Measurements from ENCODE around the gene FADS6. TPM values are rescaled to one million over a fixed set of nuclear protein-coding genes. Genes with fewer than 3 reads are reported as not detected.

Gene FADS6
- total and polyA plus RNA-seq, 2 experiments from 2014 or later: 0.42 to 0.73 TPM

DNA sequence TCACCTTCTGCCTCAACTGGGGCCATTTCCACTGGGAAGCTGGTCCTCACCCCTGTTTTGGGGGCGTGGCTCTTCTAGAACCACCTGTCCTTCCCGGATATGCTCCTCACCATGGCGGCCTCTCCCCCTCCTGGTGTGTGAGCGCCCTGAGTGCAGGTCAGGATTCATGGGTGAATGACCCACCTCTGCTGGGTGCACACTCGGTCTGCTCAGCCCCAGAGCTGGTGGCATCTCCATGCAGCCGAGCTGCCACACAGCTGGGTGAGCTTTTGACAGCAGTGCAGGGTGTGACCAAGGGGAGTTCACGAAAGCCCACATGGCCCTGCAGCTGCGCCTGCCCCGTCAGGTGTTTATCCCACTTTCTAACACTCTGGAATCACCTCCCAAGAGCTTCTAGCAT lies 61.0 kb downstream of the FADS6 start:
- peaks cover 9% of the 10 kb centered on the region; the same call in 1 of the 2 replicates for H4K20me1 ChIP-seq (replicated peaks; ENCODE audit: insufficient read depth)
- H3K79me2 ChIP-seq (replicated peaks; ENCODE audit: insufficient read depth): no peaks in the 10 kb centered on the region
- Mint-ChIP-seq H3K27ac (no peak overlapping the region), H3K4me3 (no peak overlapping the region), H3K9me3 (no peaks in the 10 kb centered on the region), H3K36me3 (ENCODE audit: low read depth) (no peaks in the 10 kb centered on the region), H3K4me1 (peaks cover 3% of the 10 kb centered on the region; the same call in 1 of the 3 replicates), H3K27me3 (ENCODE audit: insufficient read depth, low read depth, poor library complexity) (peaks cover 11% of the 10 kb centered on the region)
- no peak for ATAC-seq
- TF ChIP-seq JUNB (IDR thresholded peaks at IDR 0.05; ENCODE audit: unreplicated experiment) (no peak), CREB1 (CRISPR knock-in tag; IDR thresholded peaks at IDR 0.05; ENCODE audit: low read depth) (no peak), STAT1 (IDR thresholded peaks at IDR 0.05; ENCODE audit: unreplicated experiment) (no peak), EZH2 (IDR thresholded peaks at IDR 0.05; ENCODE audit: low read depth, unreplicated experiment) (no peak), NANOG (IDR thresholded peaks at IDR 0.05; ENCODE audit: borderline replicate concordance) (no peak), ZNF114 (CRISPR knock-in tag; IDR thresholded peaks at IDR 0.05) (no peak), EZH2phosphoT487 (IDR thresholded peaks at IDR 0.05; ENCODE audit: unreplicated experiment) (no peak), POLR2AphosphoS5 (IDR thresholded peaks at IDR 0.05; ENCODE audit: low read depth) (no peak), ZNF331 (CRISPR knock-in tag; IDR thresholded peaks at IDR 0.05; ENCODE audit: low read depth) (no peak), ZNF462 (CRISPR knock-in tag; IDR thresholded peaks at IDR 0.05) (no peak)
- TF ChIP-seq, protein P1, sequence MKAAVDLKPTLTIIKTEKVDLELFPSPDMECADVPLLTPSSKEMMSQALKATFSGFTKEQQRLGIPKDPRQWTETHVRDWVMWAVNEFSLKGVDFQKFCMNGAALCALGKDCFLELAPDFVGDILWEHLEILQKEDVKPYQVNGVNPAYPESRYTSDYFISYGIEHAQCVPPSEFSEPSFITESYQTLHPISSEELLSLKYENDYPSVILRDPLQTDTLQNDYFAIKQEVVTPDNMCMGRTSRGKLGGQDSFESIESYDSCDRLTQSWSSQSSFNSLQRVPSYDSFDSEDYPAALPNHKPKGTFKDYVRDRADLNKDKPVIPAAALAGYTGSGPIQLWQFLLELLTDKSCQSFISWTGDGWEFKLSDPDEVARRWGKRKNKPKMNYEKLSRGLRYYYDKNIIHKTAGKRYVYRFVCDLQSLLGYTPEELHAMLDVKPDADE (IDR thresholded peaks at IDR 0.05): no peak
- TF ChIP-seq, protein P2, sequence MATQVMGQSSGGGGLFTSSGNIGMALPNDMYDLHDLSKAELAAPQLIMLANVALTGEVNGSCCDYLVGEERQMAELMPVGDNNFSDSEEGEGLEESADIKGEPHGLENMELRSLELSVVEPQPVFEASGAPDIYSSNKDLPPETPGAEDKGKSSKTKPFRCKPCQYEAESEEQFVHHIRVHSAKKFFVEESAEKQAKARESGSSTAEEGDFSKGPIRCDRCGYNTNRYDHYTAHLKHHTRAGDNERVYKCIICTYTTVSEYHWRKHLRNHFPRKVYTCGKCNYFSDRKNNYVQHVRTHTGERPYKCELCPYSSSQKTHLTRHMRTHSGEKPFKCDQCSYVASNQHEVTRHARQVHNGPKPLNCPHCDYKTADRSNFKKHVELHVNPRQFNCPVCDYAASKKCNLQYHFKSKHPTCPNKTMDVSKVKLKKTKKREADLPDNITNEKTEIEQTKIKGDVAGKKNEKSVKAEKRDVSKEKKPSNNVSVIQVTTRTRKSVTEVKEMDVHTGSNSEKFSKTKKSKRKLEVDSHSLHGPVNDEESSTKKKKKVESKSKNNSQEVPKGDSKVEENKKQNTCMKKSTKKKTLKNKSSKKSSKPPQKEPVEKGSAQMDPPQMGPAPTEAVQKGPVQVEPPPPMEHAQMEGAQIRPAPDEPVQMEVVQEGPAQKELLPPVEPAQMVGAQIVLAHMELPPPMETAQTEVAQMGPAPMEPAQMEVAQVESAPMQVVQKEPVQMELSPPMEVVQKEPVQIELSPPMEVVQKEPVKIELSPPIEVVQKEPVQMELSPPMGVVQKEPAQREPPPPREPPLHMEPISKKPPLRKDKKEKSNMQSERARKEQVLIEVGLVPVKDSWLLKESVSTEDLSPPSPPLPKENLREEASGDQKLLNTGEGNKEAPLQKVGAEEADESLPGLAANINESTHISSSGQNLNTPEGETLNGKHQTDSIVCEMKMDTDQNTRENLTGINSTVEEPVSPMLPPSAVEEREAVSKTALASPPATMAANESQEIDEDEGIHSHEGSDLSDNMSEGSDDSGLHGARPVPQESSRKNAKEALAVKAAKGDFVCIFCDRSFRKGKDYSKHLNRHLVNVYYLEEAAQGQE (IDR thresholded peaks at IDR 0.05; ENCODE audit: unreplicated experiment): no peak
- TF ChIP-seq, protein P3, sequence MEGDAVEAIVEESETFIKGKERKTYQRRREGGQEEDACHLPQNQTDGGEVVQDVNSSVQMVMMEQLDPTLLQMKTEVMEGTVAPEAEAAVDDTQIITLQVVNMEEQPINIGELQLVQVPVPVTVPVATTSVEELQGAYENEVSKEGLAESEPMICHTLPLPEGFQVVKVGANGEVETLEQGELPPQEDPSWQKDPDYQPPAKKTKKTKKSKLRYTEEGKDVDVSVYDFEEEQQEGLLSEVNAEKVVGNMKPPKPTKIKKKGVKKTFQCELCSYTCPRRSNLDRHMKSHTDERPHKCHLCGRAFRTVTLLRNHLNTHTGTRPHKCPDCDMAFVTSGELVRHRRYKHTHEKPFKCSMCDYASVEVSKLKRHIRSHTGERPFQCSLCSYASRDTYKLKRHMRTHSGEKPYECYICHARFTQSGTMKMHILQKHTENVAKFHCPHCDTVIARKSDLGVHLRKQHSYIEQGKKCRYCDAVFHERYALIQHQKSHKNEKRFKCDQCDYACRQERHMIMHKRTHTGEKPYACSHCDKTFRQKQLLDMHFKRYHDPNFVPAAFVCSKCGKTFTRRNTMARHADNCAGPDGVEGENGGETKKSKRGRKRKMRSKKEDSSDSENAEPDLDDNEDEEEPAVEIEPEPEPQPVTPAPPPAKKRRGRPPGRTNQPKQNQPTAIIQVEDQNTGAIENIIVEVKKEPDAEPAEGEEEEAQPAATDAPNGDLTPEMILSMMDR (conservative IDR thresholded peaks at IDR 0.05; ENCODE audit: low read depth in 2 of 2): no peak
- no peaks in the 10 kb centered on the region for H3K9me2 ChIP-seq (ENCODE audit: insufficient read depth)
- H3K4me2 ChIP-seq: no peak overlapping the region
- no peak overlapping the region for H3K27ac ChIP-seq (ENCODE audit: low read depth)
- no peaks in the 10 kb centered on the region for H3K27me3 ChIP-seq (ENCODE audit: insufficient read depth)
- H3K36me3 ChIP-seq (ENCODE audit: insufficient read depth): no peaks in the 10 kb centered on the region
- H3K4me3 ChIP-seq: no peak overlapping the region
- H3K4me1 ChIP-seq (ENCODE audit: insufficient read depth): no peaks in the 10 kb centered on the region
- no peaks in the 10 kb centered on the region for H3F3A ChIP-seq (replicated peaks; ENCODE audit: low read depth)
- no peak overlapping the region for H2AFZ ChIP-seq
- no peak for DNase-seq (ENCODE audit: low spot score)

Measured in GM23338 (cell line).